ENCODE measurements around the gene ATG4B.

ATG4B gene

GRCh38 chr2:241648453-241648852 is 11.0 kb downstream of the ATG4B start:
- Histone ChIP-seq H3K79me2 (ENCODE audit: control insufficient read depth, insufficient read depth, low read length) (peaks cover 61% of the 10 kb centered on the region), H3K23ac (ENCODE audit: low read length) (no peak overlapping the region), H3K36me3 (ENCODE audit: control insufficient read depth, insufficient read depth, low read length) (peaks cover 10% of the 10 kb centered on the region), H3K18ac (ENCODE audit: low read length) (no peak overlapping the region), H3K4me1 (ENCODE audit: control insufficient read depth, low read depth, low read length) (no peaks in the 10 kb centered on the region), H3K56ac (ENCODE audit: low read length) (no peak overlapping the region), H3K4me2 (ENCODE audit: low read length) (no peak overlapping the region), H3K4ac (ENCODE audit: low read depth, low read length) (no peak overlapping the region), H2BK5ac (ENCODE audit: low read length) (no peak overlapping the region), H3K4me3 (ENCODE audit: low read length) (no peak overlapping the region), H3K27ac (ENCODE audit: low read depth, low read length) (no peak overlapping the region), H2AK5ac (ENCODE audit: low read length) (no peak overlapping the region), H3K27me3 (ENCODE audit: insufficient read depth, low read length, poor library complexity) (no peaks in the 10 kb centered on the region), H3K9ac (ENCODE audit: low read length) (no peak overlapping the region), H4K8ac (ENCODE audit: low read depth, low read length) (no peak overlapping the region), H2BK15ac (replicated peaks; ENCODE audit: low read depth) (no peak overlapping the region), H2BK120ac (ENCODE audit: low read depth, low read length) (no peak overlapping the region), H4K5ac (ENCODE audit: low read length) (no peak overlapping the region), H3K79me1 (ENCODE audit: low read length) (peaks cover 39% of the 10 kb centered on the region)
- no peak for DNase-seq
- WGBS (ENCODE audit: extremely low coverage, insufficient coverage, low lambda C conversion rate), result no CpG with 5 or more reads among the region's 6 CpGs

- Histone ChIP-seq H3K4ac (ENCODE audit: low read depth, low read length) (no peak overlapping the region), H3K27me3 (ENCODE audit: insufficient read depth, low read length, poor library complexity) (no peaks in the 10 kb centered on the region), H3K4me2 (ENCODE audit: low read length) (no peak overlapping the region), H2AK5ac (ENCODE audit: low read length) (no peak overlapping the region), H3K79me2 (ENCODE audit: control insufficient read depth, insufficient read depth, low read length) (peaks cover 53% of the 10 kb centered on the region), H3K56ac (ENCODE audit: low read length) (no peak overlapping the region), H4K8ac (ENCODE audit: low read depth, low read length) (no peak overlapping the region), H3K4me1 (ENCODE audit: control insufficient read depth, low read depth, low read length) (no peaks in the 10 kb centered on the region), H3K18ac (ENCODE audit: low read length) (no peak overlapping the region), H4K5ac (ENCODE audit: low read length) (no peak overlapping the region), H3K23ac (ENCODE audit: low read length) (no peak overlapping the region), H3K36me3 (ENCODE audit: control insufficient read depth, insufficient read depth, low read length) (peaks cover 10% of the 10 kb centered on the region), H3K27ac (ENCODE audit: low read depth, low read length) (no peak overlapping the region), H3K4me3 (ENCODE audit: low read length) (no peak overlapping the region), H3K9ac (ENCODE audit: low read length) (no peak overlapping the region), H2BK5ac (ENCODE audit: low read length) (no peak overlapping the region), H2BK15ac (replicated peaks; ENCODE audit: low read depth) (no peak overlapping the region), H2BK120ac (ENCODE audit: low read depth, low read length) (no peak overlapping the region), H3K79me1 (ENCODE audit: low read length) (peaks cover 39% of the 10 kb centered on the region)
- no CpG with 5 or more reads among the region's 4 CpGs for WGBS (ENCODE audit: extremely low coverage, insufficient coverage, low lambda C conversion rate)
- DNase-seq, result no peak
Observed at GRCh38 chr2:241649404-241649803, 11.9 kb downstream of the ATG4B start.

- H4K8ac ChIP-seq (ENCODE audit: low read depth, low read length), result no peak overlapping the region
- no peak overlapping the region for H2BK15ac ChIP-seq (replicated peaks; ENCODE audit: low read depth)
- H3K79me2 ChIP-seq (ENCODE audit: control insufficient read depth, insufficient read depth, low read length), result peaks cover 50% of the 10 kb centered on the region
- no peak overlapping the region for H2AK5ac ChIP-seq (ENCODE audit: low read length)
- H3K4me1 ChIP-seq (ENCODE audit: control insufficient read depth, low read depth, low read length), result no peaks in the 10 kb centered on the region
- no peak overlapping the region for H3K9ac ChIP-seq (ENCODE audit: low read length)
- peaks cover 39% of the 10 kb centered on the region for H3K79me1 ChIP-seq (ENCODE audit: low read length)
- no peak overlapping the region for H3K4ac ChIP-seq (ENCODE audit: low read depth, low read length)
- no CpG with 5 or more reads among the region's 6 CpGs for WGBS (ENCODE audit: extremely low coverage, insufficient coverage, low lambda C conversion rate)
- no peak overlapping the region for H3K27ac ChIP-seq (ENCODE audit: low read depth, low read length)
- peaks cover 14% of the 10 kb centered on the region for H3K36me3 ChIP-seq (ENCODE audit: control insufficient read depth, insufficient read depth, low read length)
- no peak for DNase-seq
- no peak overlapping the region for H2BK5ac ChIP-seq (ENCODE audit: low read length)
- H3K56ac ChIP-seq (ENCODE audit: low read length), result no peak overlapping the region
- H3K4me2 ChIP-seq (ENCODE audit: low read length), result no peak overlapping the region
- no peak overlapping the region for H3K18ac ChIP-seq (ENCODE audit: low read length)
- H3K4me3 ChIP-seq (ENCODE audit: low read length), result no peak overlapping the region
- H3K23ac ChIP-seq (ENCODE audit: low read length), result no peak overlapping the region
- no peak overlapping the region for H2BK120ac ChIP-seq (ENCODE audit: low read depth, low read length)
- H4K5ac ChIP-seq (ENCODE audit: low read length), result no peak overlapping the region
- no peaks in the 10 kb centered on the region for H3K27me3 ChIP-seq (ENCODE audit: insufficient read depth, low read length, poor library complexity)
Observed at GRCh38 chr2:241649927-241650326, 12.4 kb downstream of the ATG4B start.

- Histone ChIP-seq H3K4ac (ENCODE audit: low read depth, low read length) (no peak overlapping the region), H2AK5ac (ENCODE audit: low read length) (no peak overlapping the region), H3K4me3 (ENCODE audit: low read length) (no peak overlapping the region), H3K56ac (ENCODE audit: low read length) (no peak overlapping the region), H4K5ac (ENCODE audit: low read length) (no peak overlapping the region), H3K23ac (ENCODE audit: low read length) (no peak overlapping the region), H3K79me2 (ENCODE audit: control insufficient read depth, insufficient read depth, low read length) (peaks cover 31% of the 10 kb centered on the region), H3K4me1 (ENCODE audit: control insufficient read depth, low read depth, low read length) (no peaks in the 10 kb centered on the region), H2BK15ac (replicated peaks; ENCODE audit: low read depth) (no peak overlapping the region), H2BK120ac (ENCODE audit: low read depth, low read length) (no peak overlapping the region), H3K9ac (ENCODE audit: low read length) (no peak overlapping the region), H3K27ac (ENCODE audit: low read depth, low read length) (no peak overlapping the region), H4K8ac (ENCODE audit: low read depth, low read length) (no peak overlapping the region), H3K18ac (ENCODE audit: low read length) (no peak overlapping the region), H3K36me3 (ENCODE audit: control insufficient read depth, insufficient read depth, low read length) (peaks cover 14% of the 10 kb centered on the region), H3K79me1 (ENCODE audit: low read length) (peaks cover 28% of the 10 kb centered on the region), H2BK5ac (ENCODE audit: low read length) (no peak overlapping the region), H3K27me3 (ENCODE audit: insufficient read depth, low read length, poor library complexity) (no peaks in the 10 kb centered on the region), H3K4me2 (ENCODE audit: low read length) (no peak overlapping the region)
- no peak for DNase-seq
- no CpG with 5 or more reads among the region's 9 CpGs for WGBS (ENCODE audit: extremely low coverage, insufficient coverage, low lambda C conversion rate)
Observed at GRCh38 chr2:241652142-241652541, 14.6 kb downstream of the ATG4B start.

GRCh38 chr2:241652722-241653121 is 15.2 kb downstream of the ATG4B start:
- no peak overlapping the region for H3K9ac ChIP-seq (ENCODE audit: low read length)
- no peak overlapping the region for H3K4me3 ChIP-seq (ENCODE audit: low read length)
- no peak overlapping the region for H3K4ac ChIP-seq (ENCODE audit: low read depth, low read length)
- no peaks in the 10 kb centered on the region for H3K27me3 ChIP-seq (ENCODE audit: insufficient read depth, low read length, poor library complexity)
- H3K36me3 ChIP-seq (ENCODE audit: control insufficient read depth, insufficient read depth, low read length), result peaks cover 14% of the 10 kb centered on the region
- no peak overlapping the region for H4K5ac ChIP-seq (ENCODE audit: low read length)
- DNase-seq, result no peak
- no peak overlapping the region for H2BK120ac ChIP-seq (ENCODE audit: low read depth, low read length)
- H3K18ac ChIP-seq (ENCODE audit: low read length), result no peak overlapping the region
- H3K79me1 ChIP-seq (ENCODE audit: low read length), result peaks cover 28% of the 10 kb centered on the region
- H3K23ac ChIP-seq (ENCODE audit: low read length), result no peak overlapping the region
- H3K56ac ChIP-seq (ENCODE audit: low read length), result no peak overlapping the region
- H2AK5ac ChIP-seq (ENCODE audit: low read length), result no peak overlapping the region
- H3K4me2 ChIP-seq (ENCODE audit: low read length), result no peak overlapping the region
- H3K79me2 ChIP-seq (ENCODE audit: control insufficient read depth, insufficient read depth, low read length), result peaks cover 30% of the 10 kb centered on the region
- H2BK5ac ChIP-seq (ENCODE audit: low read length), result no peak overlapping the region
- H3K4me1 ChIP-seq (ENCODE audit: control insufficient read depth, low read depth, low read length), result no peaks in the 10 kb centered on the region
- no peak overlapping the region for H2BK15ac ChIP-seq (replicated peaks; ENCODE audit: low read depth)
- H3K27ac ChIP-seq (ENCODE audit: low read depth, low read length), result no peak overlapping the region
- no peak overlapping the region for H4K8ac ChIP-seq (ENCODE audit: low read depth, low read length)
- no CpG with 5 or more reads among the region's 9 CpGs for WGBS (ENCODE audit: extremely low coverage, insufficient coverage, low lambda C conversion rate)

GRCh38 chr2:241653210-241653750 is 15.8 kb downstream of the ATG4B start:
- peaks cover 28% of the 10 kb centered on the region for H3K79me1 ChIP-seq (ENCODE audit: low read length)
- H3K36me3 ChIP-seq (ENCODE audit: control insufficient read depth, insufficient read depth, low read length), result peaks cover 14% of the 10 kb centered on the region
- H3K56ac ChIP-seq (ENCODE audit: low read length), result no peak overlapping the region
- H4K8ac ChIP-seq (ENCODE audit: low read depth, low read length), result no peak overlapping the region
- no CpG with 5 or more reads among the region's 13 CpGs for WGBS (ENCODE audit: extremely low coverage, insufficient coverage, low lambda C conversion rate)
- no peak for DNase-seq
- H3K4me1 ChIP-seq (ENCODE audit: control insufficient read depth, low read depth, low read length), result no peaks in the 10 kb centered on the region
- no peak overlapping the region for H3K9ac ChIP-seq (ENCODE audit: low read length)
- no peak overlapping the region for H3K4me2 ChIP-seq (ENCODE audit: low read length)
- H2AK5ac ChIP-seq (ENCODE audit: low read length), result no peak overlapping the region
- no peak overlapping the region for H3K18ac ChIP-seq (ENCODE audit: low read length)
- H3K4me3 ChIP-seq (ENCODE audit: low read length), result no peak overlapping the region
- no peak overlapping the region for H3K4ac ChIP-seq (ENCODE audit: low read depth, low read length)
- H3K23ac ChIP-seq (ENCODE audit: low read length), result no peak overlapping the region
- no peak overlapping the region for H3K27ac ChIP-seq (ENCODE audit: low read depth, low read length)
- H2BK15ac ChIP-seq (replicated peaks; ENCODE audit: low read depth), result no peak overlapping the region
- H2BK120ac ChIP-seq (ENCODE audit: low read depth, low read length), result no peak overlapping the region
- no peaks in the 10 kb centered on the region for H3K27me3 ChIP-seq (ENCODE audit: insufficient read depth, low read length, poor library complexity)
- no peak overlapping the region for H2BK5ac ChIP-seq (ENCODE audit: low read length)
- no peak overlapping the region for H4K5ac ChIP-seq (ENCODE audit: low read length)
- peaks cover 28% of the 10 kb centered on the region for H3K79me2 ChIP-seq (ENCODE audit: control insufficient read depth, insufficient read depth, low read length)

Data from mesendoderm (in vitro differentiated cells).